GM12891 (cell line): ENCODE measurements around the gene ZIC4.

Experiments used
- POLR2A ChIP-seq: IDR thresholded peaks from 2 replicates; pipeline ENCODE4 v1.6.1; 2011; ENCODE audit warnings: low read depth, low read length, control low read depth
- POLR2AphosphoS5 ChIP-seq: IDR thresholded peaks from 2 replicates; pipeline ENCODE4 v1.6.1; 2011; ENCODE audit warnings: low read depth, low read length, control low read depth
- POU2F2 ChIP-seq: IDR thresholded peaks from 2 replicates; pipeline ENCODE4 v1.6.1; 2011; ENCODE audit warnings: low read depth, mild to moderate bottlenecking, control low read depth, low read length, moderate library complexity
- TAF1 ChIP-seq: IDR thresholded peaks from 2 replicates; pipeline ENCODE4 v1.6.1; 2011; ENCODE audit warnings: low read depth, low read length, control low read depth

DNA sequence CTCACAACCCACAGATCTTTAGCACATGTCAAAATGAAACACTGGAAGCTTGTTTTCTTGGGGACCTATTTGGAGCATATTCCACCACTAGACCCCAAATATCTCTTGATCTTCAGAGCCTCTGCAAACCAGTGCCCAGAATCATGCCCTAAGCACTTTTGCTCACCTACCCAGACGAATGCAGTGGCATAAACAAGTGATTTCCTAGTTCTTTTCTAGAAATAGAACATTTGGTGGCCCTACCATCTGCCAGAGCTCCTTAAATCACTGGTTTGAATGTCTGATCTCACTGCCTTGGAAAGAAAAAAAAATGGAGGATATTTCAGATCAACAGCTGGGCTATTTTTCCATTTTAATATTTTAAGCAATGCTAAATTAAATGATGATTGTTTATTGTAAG is 5.3 kb downstream of the ZIC4 start:
- TF ChIP-seq POLR2A, result no peak
- no peak for TF ChIP-seq TAF1
- TF ChIP-seq POU2F2, result no peak
- TF ChIP-seq POLR2AphosphoS5, result no peak
